ENCODE results near the gene PDIA5.

GRCh38 chr3:123076496-123077418, 9.9 kb downstream of the PDIA5 start:
- no peak for TF ChIP-seq CTCF (IDR thresholded peaks at IDR 0.05)
- TF ChIP-seq POLR2A (IDR thresholded peaks at IDR 0.05) = no peak
